HepG2 (cell line): ENCODE data around the gene CSNK2A1. TPM values are rescaled to one million over a fixed set of nuclear protein-coding genes. Genes with fewer than 3 reads are reported as not detected.
A peak's percentile ranks its signal among the peaks of the same experiment; 100 is the strongest.

Experiments used
- BRD4 ChIP-seq: sonication (generic); formaldehyde crosslinking; IDR thresholded peaks from 2 replicates; pipeline ENCODE4 v1.4.0; 2020; ENCODE audit warnings: missing genetic modification reagents
- ELF1 ChIP-seq: sonication (generic); formaldehyde crosslinking; IDR thresholded peaks from 2 replicates; pipeline ENCODE4 v1.4.0; 2020; ENCODE audit warnings: missing genetic modification reagents
- ETV6 ChIP-seq: sonication (generic); formaldehyde crosslinking; conservative IDR thresholded peaks from 2 replicates; pipeline ENCODE4 v1.4.0; 2020; ENCODE audit warnings: missing genetic modification reagents
- HNRNPH1 ChIP-seq: fragments of 200-400 bp; formaldehyde crosslinking; optimal IDR thresholded peaks from 2 replicates; pipeline ENCODE3; 2017; ENCODE audit warnings: mild to moderate bottlenecking, low read depth, low read length
- HNRNPUL1 ChIP-seq: fragments of 200-400 bp; formaldehyde crosslinking; IDR thresholded peaks from 2 replicates; pipeline ENCODE4 v1.6.1; 2017; ENCODE audit warnings: low read depth, mild to moderate bottlenecking, low read length, moderate library complexity
- JUNB ChIP-seq: sonication (generic); formaldehyde crosslinking; IDR thresholded peaks from 2 replicates; pipeline ENCODE4 v1.8.0; 2022; ENCODE audit warnings: missing genetic modification reagents, mild to moderate bottlenecking, borderline replicate concordance
- KLF13 ChIP-seq: sonication (generic); formaldehyde crosslinking; IDR thresholded peaks from 2 replicates; pipeline ENCODE4 v1.4.0; 2020; ENCODE audit warnings: mild to moderate bottlenecking, missing genetic modification reagents
- MED1 ChIP-seq: sonication (generic); formaldehyde crosslinking; IDR thresholded peaks from 2 replicates; pipeline ENCODE4 v1.4.0; 2020; ENCODE audit warnings: missing genetic modification reagents
- MTERF4 ChIP-seq: sonication (generic); formaldehyde crosslinking; IDR thresholded peaks from 2 replicates; pipeline ENCODE4 v1.8.0; 2023; ENCODE audit warnings: mild to moderate bottlenecking, missing genetic modification reagents
- MTF2 ChIP-seq: sonication (generic); formaldehyde crosslinking; IDR thresholded peaks from 2 replicates; pipeline ENCODE4 v1.5.0; 2020; ENCODE audit warnings: missing genetic modification reagents, borderline replicate concordance
- MXD4 ChIP-seq: IDR thresholded peaks from 2 replicates; pipeline ENCODE4 v1.6.1; 2016; ENCODE audit warnings: mild to moderate bottlenecking, missing biosample characterization, missing genetic modification reagents
- SMC3 ChIP-seq: IDR thresholded peaks from 2 replicates; pipeline ENCODE4 v1.6.1; 2011; ENCODE audit warnings: low read length, improper control_type of control experiment
- ZNF180 ChIP-seq: sonication (generic); formaldehyde crosslinking; IDR thresholded peaks from 2 replicates; pipeline ENCODE4 v1.4.0; 2020; ENCODE audit warnings: low read depth, missing genetic modification reagents, borderline replicate concordance
- ZNF264 ChIP-seq: sonication (generic); formaldehyde crosslinking; IDR thresholded peaks from 2 replicates; pipeline ENCODE4 v1.4.0; 2020; ENCODE audit warnings: missing genetic modification reagents
- ZNF431 ChIP-seq: sonication (generic); formaldehyde crosslinking; IDR thresholded peaks from 2 replicates; pipeline ENCODE4 v1.9.0; 2022; ENCODE audit warnings: missing genetic modification reagents, low read depth, mild to moderate bottlenecking, borderline replicate concordance
- ZNF556 ChIP-seq: sonication (generic); formaldehyde crosslinking; IDR thresholded peaks from 2 replicates; pipeline ENCODE4 v1.4.0; 2020; ENCODE audit warnings: mild to moderate bottlenecking, missing genetic modification reagents, borderline replicate concordance
- ZNF557 ChIP-seq: sonication (generic); formaldehyde crosslinking; IDR thresholded peaks from 2 replicates; pipeline ENCODE4 v1.4.0; 2020; ENCODE audit warnings: missing genetic modification reagents
- ZSCAN29 ChIP-seq: sonication (generic); formaldehyde crosslinking; conservative IDR thresholded peaks from 2 replicates; pipeline ENCODE4 v1.4.0; 2020; ENCODE audit warnings: mild to moderate bottlenecking, missing genetic modification reagents
- polyA plus RNA-seq, 8 experiments: library from polyadenylated mRNA; depleted of rRNA in 3 of 8; stranded (reverse) in 7 of 8; unstranded in 1 of 8; fragments of >200 nt; fragmentation: Illumina TruSeq in 4 of 8; extraction: Trizol in 4 of 8; gene quantifications; 2 replicates each; pipeline versions ENCODE4 v1.2.1 to v1.2.3, GENCODE V29; 2011 to 2016; ENCODE audit warnings: low read depth in 4 of 8, missing spikeins in 1 of 8, mixed read lengths in 1 of 8; ENCODE audit not compliant: insufficient read depth in 1 of 8
- total RNA-seq, 5 experiments: library from RNA; depleted of rRNA; stranded (reverse); fragments of >200 nt; fragmentation: Illumina TruSeq; extraction: Trizol; gene quantifications; 2 replicates each; pipeline ENCODE4 v1.2.3, GENCODE V29; 2016; ENCODE audit warnings: low read depth in 1 of 5
- TF ChIP-seq, protein P1 (sequence below): sonication (generic); formaldehyde crosslinking; IDR thresholded peaks from 2 replicates; pipeline ENCODE4 v1.4.0; 2020; ENCODE audit warnings: missing genetic modification reagents, mild to moderate bottlenecking, borderline replicate concordance
- TF ChIP-seq, protein P2 (sequence below): sonication (generic); formaldehyde crosslinking; IDR thresholded peaks from 2 replicates; pipeline ENCODE4 v1.5.1; 2020; ENCODE audit warnings: mild to moderate bottlenecking, moderate library complexity, missing genetic modification reagents
- TF ChIP-seq, protein P3 (sequence below): sonication (generic); formaldehyde crosslinking; IDR thresholded peaks from 2 replicates; pipeline ENCODE4 v1.8.0; 2022; ENCODE audit warnings: missing genetic modification reagents, mild to moderate bottlenecking, borderline replicate concordance

Gene CSNK2A1
- total and polyA plus RNA-seq, 2 of the 13 experiments (the other 11 are each of a cell fraction or from before 2014, with no cell fraction given) = 153 to 231 TPM

- TF ChIP-seq ETV6 (CRISPR knock-in tag) (0 out of 2 replicates have a peak, but pooled peaks have one; percentile 28), HNRNPH1 (peak; percentile 13), MED1 (CRISPR knock-in tag) (peak; percentile 31; the same call in 1 of the 2 replicates), JUNB (CRISPR knock-in tag) (peak; percentile 23; the same call in 1 of the 2 replicates), HNRNPUL1 (no peak), MXD4 (CRISPR knock-in tag) (0 out of 2 replicates have a peak, but pooled peaks have one; percentile 30), ZSCAN29 (CRISPR knock-in tag) (no peak), ZNF556 (no peak), MTERF4 (CRISPR knock-in tag) (0 out of 2 replicates have a peak, but pooled peaks have one; percentile 40), ZNF264 (0 out of 2 replicates have a peak, but pooled peaks have one; percentile 21), ELF1 (CRISPR knock-in tag) (0 out of 2 replicates have a peak, but pooled peaks have one; percentile 13), ZNF557 (CRISPR knock-in tag) (0 out of 2 replicates have a peak, but pooled peaks have one; percentile 58), KLF13 (CRISPR knock-in tag) (0 out of 2 replicates have a peak, but pooled peaks have one; percentile 18), MTF2 (CRISPR knock-in tag) (no peak), ZNF180 (CRISPR knock-in tag) (0 out of 2 replicates have a peak, but pooled peaks have one; percentile 26), ZNF431 (CRISPR knock-in tag) (peak; percentile 58; the same call in 1 of the 2 replicates), SMC3 (no peak), BRD4 (CRISPR knock-in tag) (peak; percentile 54; the same call in 1 of the 2 replicates)
- TF ChIP-seq, protein P1, sequence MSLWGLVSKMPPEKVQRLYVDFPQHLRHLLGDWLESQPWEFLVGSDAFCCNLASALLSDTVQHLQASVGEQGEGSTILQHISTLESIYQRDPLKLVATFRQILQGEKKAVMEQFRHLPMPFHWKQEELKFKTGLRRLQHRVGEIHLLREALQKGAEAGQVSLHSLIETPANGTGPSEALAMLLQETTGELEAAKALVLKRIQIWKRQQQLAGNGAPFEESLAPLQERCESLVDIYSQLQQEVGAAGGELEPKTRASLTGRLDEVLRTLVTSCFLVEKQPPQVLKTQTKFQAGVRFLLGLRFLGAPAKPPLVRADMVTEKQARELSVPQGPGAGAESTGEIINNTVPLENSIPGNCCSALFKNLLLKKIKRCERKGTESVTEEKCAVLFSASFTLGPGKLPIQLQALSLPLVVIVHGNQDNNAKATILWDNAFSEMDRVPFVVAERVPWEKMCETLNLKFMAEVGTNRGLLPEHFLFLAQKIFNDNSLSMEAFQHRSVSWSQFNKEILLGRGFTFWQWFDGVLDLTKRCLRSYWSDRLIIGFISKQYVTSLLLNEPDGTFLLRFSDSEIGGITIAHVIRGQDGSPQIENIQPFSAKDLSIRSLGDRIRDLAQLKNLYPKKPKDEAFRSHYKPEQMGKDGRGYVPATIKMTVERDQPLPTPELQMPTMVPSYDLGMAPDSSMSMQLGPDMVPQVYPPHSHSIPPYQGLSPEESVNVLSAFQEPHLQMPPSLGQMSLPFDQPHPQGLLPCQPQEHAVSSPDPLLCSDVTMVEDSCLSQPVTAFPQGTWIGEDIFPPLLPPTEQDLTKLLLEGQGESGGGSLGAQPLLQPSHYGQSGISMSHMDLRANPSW (CRISPR knock-in tag) = 0 out of 2 replicates have a peak, but pooled peaks have one; percentile 72
- TF ChIP-seq, protein P2, sequence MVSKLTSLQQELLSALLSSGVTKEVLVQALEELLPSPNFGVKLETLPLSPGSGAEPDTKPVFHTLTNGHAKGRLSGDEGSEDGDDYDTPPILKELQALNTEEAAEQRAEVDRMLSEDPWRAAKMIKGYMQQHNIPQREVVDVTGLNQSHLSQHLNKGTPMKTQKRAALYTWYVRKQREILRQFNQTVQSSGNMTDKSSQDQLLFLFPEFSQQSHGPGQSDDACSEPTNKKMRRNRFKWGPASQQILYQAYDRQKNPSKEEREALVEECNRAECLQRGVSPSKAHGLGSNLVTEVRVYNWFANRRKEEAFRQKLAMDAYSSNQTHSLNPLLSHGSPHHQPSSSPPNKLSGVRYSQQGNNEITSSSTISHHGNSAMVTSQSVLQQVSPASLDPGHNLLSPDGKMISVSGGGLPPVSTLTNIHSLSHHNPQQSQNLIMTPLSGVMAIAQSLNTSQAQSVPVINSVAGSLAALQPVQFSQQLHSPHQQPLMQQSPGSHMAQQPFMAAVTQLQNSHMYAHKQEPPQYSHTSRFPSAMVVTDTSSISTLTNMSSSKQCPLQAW = 0 out of 2 replicates have a peak, but pooled peaks have one; percentile 24
- TF ChIP-seq, protein P3, sequence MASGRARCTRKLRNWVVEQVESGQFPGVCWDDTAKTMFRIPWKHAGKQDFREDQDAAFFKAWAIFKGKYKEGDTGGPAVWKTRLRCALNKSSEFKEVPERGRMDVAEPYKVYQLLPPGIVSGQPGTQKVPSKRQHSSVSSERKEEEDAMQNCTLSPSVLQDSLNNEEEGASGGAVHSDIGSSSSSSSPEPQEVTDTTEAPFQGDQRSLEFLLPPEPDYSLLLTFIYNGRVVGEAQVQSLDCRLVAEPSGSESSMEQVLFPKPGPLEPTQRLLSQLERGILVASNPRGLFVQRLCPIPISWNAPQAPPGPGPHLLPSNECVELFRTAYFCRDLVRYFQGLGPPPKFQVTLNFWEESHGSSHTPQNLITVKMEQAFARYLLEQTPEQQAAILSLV = 0 out of 2 replicates have a peak, but pooled peaks have one; percentile 23
These were observed 110.2 kb downstream of the CSNK2A1 start (continued) for GRCh38 chr20:433300-433975.
